NCI-H128 (cell line): Measurements from ENCODE around the gene FOXP1.

Source experiments
- DNase-seq: peaks from one replicate; lab custom pipeline; 2025; ENCODE audit not compliant: unreplicated experiment; lab: John Stamatoyannopoulos, UW

Gene FOXP1

DNA sequence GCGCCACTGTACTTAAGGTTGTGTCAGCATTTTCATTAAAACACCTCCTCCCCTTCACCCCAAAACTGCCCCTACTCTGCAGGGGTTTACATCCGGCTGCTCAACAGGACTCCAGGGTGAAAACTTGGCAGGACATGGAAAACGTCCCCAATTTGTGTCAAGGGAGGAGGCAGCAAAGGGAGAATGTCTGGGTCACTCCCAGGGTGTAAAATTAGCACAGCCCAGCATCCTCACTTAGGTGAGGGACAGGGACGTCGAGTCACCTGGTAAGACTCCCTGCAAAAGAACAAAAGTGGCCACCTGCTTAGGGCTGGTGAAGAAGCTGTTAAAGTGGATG is 532.3 kb downstream of the FOXP1 start:
- no peak for DNase-seq

DNA sequence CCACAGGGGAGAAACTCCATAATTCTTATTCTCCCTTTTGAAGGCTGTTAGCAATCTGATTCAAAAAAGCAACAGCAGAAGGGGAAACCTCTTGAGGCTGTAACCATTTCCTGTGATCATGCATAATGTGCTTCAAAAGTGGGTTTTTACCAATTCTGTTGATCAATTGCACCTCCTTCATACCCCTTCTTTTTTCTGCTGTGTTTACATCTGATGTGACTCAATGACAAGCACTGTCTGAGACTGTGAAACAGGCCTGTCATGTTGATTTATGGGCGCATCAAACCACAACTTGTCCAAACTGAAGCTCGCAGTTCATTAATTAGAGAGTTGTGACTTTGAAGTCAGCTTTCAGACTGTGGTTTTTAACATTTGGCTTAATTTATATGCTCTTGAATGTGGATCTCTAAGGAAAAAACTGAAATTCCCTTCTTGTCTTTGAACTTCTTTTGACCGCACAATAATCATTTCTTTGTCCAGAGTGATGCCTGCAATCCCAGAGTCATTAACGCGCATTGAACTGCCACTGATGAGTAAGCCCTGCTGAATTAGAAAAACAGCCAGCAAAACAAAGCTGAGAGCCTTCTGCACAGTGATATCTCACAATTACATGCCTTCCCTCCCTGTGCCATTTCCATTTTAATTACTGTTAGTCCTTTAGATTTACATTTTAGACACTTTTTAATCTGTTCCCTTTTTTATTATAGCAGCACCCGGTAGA is 532.8 kb downstream of the FOXP1 start:
- DNase-seq: peak; percentile 51

DNA sequence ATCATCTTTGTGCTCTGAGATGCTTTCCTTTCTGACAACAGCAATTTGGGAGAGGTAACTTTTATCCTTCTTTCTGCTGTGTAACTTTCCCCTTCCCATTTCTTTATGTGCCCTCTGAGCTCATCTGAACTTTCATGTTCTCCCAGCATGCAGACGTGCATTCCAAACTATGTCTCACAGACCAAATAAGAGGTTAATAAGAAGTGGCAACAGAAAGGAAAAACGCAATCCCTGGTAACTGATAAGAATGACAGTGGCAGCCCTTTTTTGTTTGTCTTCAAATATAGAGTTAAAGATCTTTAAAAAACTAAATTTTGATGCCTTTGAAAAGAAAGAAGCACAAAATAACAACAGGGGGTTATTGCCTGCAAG is 533.4 kb downstream of the FOXP1 start:
- DNase-seq: no peak

DNA sequence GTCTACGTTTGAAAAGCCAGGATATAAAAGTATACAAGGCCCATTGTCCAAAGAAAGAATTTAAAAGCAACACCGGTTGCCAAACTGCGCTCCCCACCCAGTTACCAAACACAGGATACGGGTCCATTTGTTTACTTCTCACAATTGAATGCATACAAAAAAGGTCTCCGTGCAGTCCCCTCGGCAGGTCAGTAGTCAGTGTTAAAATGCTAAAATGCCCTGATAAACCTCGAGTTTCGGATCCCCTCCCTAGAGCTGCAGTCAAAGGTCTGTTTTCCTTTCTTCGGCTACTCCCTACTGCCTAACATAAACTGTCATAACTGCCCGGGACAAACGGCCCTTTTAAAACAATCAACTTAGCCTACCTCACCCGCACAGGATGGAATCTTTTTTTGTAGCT is 534.6 kb downstream of the FOXP1 start:
- DNase-seq: no peak

DNA sequence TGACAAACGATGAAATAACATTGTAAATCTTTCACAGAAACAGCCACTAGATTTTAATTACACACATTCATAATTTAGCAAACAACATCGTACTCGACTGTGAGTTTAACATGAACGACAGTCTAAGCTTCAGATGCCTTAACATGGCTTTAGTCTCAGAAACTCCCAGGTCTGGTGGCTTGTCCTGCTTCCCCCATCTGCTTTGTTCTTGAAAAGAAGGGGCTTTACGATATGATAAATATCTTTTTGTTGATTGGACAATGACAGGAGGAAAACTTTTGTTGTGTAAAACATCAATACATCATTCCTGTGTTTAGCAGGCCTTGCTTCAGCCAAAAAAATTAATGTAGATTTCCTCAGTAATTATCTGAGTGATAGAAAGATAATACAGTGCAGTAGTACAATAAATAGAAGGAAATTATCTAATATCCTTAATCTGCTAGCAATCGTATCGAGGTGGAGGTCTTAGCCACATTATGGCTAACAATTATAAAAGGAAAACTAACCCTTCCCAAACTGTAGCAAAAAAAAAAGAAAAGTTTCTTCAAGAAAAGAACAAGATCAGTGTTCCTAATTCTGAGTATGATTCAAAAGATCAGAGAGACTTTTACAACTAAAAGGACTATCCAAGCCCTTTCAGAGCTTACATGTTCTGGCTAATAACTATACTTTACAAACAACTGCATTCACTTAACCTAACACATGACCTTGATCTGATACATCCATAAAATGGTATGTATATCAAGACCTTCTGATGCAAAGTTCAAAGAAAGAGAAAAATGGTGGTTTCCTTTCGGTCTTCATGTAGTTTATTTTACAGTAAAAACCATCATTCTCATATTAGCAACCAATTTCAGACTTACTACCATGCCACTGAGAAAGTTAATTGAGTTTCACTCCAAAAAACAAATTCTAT is 535.7 kb downstream of the FOXP1 start:
- DNase-seq: no peak

DNA sequence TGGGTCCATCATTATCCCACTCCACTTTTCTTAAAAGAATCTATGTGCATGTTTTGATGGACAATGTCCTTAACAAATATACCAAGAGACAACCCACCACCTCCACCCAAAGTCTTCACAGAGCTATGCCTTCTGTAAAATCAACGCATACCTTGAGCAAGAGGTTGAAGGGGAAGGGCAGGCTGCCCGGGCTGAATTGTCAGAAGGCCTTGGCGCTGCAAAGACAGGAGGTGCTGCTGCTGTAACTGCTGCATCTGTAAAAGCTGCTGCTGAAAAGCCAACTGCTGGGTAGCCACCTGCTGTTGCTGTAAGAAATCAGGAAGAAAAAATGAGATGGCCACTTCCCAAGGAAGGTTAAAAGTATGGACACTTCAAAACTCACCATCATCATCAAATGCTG is 536.7 kb downstream of the FOXP1 start:
- no peak for DNase-seq

DNA sequence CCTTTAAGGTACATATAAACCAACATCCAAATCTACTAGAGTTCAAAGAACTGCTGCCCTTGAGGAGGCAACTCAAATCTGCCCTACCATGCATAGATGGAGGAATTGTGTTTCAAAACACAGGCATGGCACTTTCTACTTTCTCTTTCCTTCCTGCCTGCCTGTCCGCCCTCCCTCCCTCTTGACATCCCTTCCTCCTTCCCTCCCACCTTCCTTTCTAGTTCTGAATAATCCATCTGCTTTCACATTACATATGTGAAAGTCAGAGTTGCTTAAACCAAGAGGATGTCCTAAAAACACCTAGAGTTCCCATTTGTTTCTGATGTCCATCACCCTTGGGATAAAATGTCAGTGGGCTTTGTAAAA is 537.6 kb downstream of the FOXP1 start:
- DNase-seq: no peak

DNA sequence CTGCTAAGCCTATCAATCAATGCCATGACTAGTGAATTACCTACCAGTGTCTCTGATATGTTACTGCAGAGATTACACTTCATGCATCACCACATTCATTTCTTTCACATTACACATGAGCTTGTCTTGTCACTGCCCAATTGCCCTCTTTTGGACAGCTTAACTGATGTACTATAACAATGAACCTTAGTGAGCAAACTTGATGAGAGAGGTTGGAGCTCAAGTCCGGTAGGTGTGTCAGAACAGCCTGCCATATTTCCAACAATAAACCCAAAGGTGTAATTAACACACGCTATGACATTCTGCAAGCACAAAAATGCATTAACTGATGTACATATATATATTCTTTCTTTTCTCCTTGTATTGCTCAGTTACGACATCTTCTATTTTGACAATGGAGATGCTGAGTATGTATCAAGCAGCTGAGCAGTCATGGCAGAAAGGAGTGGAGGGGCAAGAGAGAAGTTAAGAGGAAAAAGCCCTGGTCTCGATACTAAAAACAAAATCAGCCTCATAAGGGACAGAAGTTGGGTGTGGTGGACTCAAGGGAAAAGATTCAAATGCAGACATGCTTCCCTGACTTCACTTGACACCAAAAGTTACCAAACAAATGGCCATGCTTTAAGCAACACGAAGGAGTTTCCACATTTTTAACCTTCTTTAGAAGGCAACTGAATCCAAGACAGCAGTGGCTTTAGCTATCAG is 538.2 kb downstream of the FOXP1 start:
- DNase-seq: no peak

DNA sequence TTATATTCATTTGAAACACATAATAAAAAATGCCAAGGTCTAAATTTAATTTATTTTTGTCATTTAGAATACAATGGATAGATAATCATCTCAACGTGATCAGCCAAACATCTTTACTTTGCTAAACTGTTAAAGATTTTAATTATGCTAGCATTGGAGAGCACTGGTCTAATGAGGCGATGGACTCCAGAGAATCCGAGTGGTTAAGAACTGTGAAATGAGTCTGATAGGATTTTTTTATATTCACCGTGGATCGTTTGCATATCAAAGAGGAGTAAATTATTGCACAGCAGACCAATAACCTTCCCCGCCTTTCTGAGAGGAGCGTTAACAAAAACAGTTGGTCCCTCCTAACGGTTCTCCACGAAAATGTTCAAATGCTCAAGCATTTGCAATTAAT is 540.8 kb downstream of the FOXP1 start:
- no peak for DNase-seq

DNA sequence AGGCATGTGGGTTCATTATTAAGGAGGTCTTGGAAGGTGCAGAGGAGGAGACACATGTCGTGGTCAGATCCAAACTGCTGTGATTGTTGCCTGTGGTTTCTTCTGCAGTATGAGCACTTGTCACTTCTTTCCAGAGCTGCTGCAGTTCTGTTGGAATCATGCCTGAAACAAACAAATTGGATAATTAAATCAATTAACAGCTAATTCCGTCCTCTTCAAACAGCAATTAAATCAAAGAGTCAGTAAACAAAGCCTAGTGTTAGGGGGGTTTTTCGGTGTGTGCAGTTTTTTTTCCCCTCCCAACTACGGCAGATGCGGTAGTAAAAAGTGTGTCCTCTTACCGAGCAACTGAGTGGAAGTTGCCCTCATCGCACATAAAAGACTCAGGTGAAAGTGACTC is 542.2 kb downstream of the FOXP1 start:
- DNase-seq: no peak

DNA sequence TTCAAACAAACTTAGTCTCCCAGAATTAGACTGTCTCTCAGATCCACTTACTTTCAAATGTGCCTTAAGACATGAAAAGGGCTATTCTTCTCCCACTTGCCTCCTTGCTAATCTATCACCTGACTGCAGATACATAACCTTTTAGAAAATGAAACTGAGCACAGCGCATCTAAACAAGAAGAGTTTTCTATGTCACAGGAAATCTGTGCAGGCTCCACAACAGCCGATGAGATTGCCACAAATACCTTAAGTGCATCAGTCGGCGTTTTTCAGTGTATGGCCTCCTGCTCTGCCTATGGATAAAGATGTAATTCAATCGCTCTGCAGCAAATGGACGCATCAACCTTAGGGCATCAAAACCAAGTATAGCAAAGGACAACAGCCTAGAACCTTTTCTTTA is 544.2 kb downstream of the FOXP1 start:
- DNase-seq: no peak

DNA sequence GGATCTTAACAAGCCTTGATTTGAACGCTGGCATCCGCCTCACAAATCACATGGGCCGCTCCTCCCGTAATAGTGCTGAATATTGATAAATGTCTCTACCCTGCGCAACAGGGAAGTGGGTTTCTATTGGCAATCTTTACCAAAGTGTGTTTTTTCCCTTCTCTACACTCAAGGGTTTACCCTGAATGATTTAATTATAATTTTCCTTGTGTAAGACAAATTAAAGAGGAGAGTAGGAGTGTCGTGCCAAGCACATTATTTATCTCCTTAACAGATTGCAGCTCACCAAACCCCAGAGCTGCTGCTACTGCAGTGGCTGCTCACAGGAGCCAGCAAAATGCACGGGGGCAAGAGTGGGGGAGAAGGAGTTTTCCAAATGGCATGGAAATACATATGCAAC is 545.8 kb downstream of the FOXP1 start:
- no peak for DNase-seq

DNA sequence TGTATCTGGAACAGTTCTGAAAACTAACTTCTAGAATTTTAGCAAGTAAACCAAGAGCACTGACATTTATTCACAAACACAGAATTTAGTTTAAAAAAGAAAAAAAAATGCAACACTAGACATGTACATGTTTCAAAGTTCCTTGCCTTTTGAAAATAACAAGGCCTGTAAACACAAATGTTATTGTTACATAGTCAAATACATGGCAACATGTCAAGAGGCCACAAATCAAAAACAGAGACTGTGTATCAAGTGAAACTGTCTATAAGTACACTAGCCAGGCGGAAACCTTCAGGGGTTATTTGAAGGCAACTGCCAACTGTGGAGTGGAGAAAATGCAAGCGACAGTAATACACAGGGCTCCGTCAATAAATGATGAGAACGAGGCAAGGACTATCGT is 547.6 kb downstream of the FOXP1 start:
- no peak for DNase-seq

DNA sequence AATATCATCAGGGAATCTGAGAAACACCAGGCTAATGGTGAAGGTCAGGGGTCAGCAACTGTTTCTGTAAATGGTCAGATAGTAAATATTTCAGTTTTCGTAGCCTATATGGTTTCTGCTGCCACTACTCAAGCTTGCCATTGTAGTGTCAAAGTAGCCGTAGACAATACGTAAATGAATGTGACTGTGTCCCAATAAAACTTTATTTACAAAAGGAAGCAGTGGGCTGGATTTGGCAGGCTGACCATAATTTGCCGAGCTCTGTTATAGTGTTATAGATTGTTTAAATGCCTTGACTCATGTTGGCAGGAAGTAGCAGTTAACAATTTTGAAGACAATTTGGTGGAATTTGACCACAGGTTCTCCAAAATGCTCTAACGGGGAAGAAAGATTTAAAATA is 548.2 kb downstream of the FOXP1 start:
- no peak for DNase-seq

DNA sequence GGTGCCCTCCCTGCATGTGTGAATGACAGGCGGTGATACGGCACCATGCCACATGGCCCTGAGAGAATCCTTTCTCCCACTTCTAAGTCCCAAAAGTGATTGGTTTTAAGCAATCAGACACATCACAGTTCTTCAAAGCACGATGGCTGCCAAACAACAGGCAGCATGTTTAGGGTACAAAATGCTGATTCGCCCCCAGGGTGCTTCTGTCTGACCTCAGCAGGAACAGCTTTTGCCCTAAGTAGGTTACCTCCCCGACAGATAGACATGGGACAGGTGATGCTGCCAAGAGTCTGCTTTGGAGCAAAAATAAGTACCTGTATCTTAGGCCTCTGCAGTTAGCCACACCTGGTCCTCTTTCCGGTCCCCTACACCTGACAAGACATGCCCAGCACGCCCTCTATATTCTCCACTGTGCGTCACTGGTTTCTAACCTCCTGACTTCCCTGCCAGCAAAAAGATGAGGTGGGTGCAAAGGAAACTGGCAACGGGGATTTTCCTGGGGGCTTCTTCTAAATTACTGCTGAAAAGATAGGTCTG is 549.8 kb downstream of the FOXP1 start:
- DNase-seq: no peak

DNA sequence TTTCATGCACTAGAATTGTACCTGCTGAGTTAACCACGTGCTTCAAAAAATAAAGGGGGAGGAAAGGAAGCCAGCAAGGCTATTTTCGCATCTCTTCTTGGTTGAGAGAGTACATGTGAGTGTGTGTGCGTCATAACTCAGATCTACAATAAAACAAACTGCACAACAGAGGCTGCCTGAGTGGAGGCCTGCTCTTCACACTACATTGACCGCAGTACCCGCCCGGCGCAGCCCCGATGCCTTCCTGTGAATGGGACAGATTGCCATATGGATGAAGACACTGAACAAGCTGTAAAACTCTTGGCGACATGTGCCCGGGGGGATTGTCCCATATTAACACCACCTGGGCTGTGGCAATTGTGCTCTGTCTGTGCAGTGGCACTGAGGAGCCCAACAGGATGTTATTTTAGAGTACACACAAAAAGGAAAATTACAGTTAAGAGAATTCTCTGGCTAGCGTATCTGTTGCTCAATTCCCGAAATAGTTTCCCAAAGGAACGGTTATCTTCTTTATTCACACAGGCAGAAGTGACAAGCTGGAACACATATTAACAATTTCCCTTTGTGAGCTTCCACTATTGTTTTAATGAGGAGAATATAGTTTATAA is 551.5 kb downstream of the FOXP1 start:
- no peak for DNase-seq

DNA sequence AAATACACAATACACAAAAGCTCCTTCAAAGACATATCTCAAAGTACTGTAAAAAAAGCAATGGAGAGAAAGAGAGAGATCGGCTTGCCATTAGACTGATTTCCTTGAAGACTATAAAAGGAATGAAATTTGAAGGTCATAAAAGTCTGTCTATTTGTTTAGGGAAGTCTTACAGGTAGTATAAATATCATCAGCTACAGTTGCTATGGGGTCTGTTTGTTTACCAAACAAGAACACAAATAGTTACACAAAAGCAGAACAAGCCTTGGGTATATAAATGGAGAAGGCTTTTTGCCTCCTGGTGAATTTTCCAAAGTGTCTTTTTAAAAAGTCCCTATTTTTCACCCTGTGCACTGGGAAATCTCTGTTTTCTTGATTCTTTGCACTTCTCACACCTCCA is 552.3 kb downstream of the FOXP1 start:
- DNase-seq: no peak

DNA sequence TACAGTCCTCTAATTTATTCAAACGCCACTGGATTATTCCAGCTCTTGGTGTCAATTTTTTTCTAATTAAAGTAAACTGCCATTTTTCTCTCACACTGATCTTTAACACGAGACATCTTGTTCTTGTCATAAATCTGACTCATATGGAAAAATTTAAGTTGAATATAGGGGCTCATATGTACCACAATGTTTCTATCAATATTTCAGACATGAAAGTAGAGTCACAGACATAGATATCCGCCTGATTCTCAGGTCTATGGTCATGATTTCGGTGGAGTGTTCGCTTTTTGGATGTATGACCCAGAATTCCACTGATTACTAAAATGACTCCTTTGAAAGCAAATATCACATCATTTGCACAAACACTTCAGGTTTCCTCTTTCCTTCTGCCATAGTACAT is 552.8 kb downstream of the FOXP1 start:
- no peak for DNase-seq

DNA sequence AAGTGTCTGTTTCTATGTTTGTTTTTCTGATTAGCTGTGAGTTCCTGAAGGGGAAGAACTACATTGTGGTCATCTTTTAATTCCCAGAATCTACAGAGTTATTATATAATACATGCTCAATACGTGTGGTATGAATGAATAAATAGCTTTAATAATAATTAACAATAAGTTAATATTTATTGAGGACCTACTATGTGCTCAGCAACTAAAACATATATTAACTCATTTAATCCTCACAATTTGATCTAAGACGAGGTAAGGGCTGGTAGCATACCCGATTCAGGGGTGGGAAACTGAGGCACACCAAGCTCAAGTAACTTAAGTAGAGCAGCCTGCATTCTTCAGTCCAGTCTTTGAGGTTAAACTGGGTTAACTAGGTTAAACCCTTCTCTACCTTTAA is 553.8 kb downstream of the FOXP1 start:
- no peak for DNase-seq

DNA sequence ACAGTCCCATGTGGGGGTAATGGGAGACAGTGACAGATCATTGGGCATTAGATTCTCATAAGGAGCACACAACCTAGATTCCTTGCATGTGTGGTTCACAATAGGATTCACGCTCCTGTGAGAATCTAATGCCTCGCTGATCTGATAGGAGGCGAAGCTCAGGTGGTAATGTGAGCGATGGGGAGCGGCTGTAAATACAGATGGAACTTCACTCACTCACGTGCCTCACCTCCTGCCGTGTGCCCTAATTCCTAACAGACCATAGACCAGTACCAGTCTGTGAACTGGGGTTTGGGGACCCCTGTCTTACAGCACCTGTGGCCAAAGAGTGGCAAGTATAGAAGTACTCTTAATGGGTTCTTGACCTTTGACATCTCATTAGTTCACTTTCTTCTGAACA is 554.7 kb downstream of the FOXP1 start:
- no peak for DNase-seq

DNA sequence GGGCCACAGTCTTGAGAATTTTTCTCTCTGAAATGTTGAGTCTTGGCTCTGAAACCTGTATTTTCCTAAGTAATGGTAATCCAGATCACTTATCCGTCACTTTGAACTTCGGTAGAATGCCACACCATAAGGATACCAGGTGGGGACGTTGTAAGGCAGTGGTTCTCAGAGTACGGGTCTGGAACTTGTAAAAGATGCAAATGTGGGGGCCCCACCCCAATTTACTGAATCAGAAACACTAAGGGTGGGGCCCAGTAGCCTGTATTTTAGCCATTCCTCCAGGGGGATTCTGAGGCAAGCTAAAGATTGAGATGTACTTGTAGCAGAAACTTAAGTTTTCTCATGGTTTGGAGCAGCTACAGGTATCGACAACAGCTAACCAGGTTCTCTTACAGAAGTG is 555.3 kb downstream of the FOXP1 start:
- DNase-seq: no peak
